ENCODE data around the gene CEP170B. TPM values are rescaled to one million over a fixed set of nuclear protein-coding genes. Genes with fewer than 3 reads are reported as not detected.

The CEP170B gene
- total RNA-seq, 3 donors from 2014 or later = 10.1 to 14.8 (median 13.8) TPM

GRCh38 chr14:104935955-104936354 lies 70.9 kb downstream of the CEP170B start:
- Histone ChIP-seq H3K4me3 (no peak overlapping the region), H3K36me3 (no peaks in the 10 kb centered on the region), H3K9me3 (no peaks in the 10 kb centered on the region), H3K4me1 (no peaks in the 10 kb centered on the region), H3K27me3 (no peaks in the 10 kb centered on the region), H3K27ac (no peak overlapping the region)
- no peak for DNase-seq (ENCODE audit: low spot score in 2 of 2)
- intact Hi-C loops (cut with DNase I; ENCODE audit: low total_unique reads) = no loop called here
- TF ChIP-seq POLR2A (IDR thresholded peaks at IDR 0.05) (no peak), POLR2AphosphoS5 (IDR thresholded peaks at IDR 0.05) (no peak)
- TF ChIP-seq, protein P1, sequence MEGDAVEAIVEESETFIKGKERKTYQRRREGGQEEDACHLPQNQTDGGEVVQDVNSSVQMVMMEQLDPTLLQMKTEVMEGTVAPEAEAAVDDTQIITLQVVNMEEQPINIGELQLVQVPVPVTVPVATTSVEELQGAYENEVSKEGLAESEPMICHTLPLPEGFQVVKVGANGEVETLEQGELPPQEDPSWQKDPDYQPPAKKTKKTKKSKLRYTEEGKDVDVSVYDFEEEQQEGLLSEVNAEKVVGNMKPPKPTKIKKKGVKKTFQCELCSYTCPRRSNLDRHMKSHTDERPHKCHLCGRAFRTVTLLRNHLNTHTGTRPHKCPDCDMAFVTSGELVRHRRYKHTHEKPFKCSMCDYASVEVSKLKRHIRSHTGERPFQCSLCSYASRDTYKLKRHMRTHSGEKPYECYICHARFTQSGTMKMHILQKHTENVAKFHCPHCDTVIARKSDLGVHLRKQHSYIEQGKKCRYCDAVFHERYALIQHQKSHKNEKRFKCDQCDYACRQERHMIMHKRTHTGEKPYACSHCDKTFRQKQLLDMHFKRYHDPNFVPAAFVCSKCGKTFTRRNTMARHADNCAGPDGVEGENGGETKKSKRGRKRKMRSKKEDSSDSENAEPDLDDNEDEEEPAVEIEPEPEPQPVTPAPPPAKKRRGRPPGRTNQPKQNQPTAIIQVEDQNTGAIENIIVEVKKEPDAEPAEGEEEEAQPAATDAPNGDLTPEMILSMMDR (IDR thresholded peaks at IDR 0.05) = no peak

GRCh38 chr14:104936361-104937155 lies 71.5 kb downstream of the CEP170B start:
- TF ChIP-seq, protein P1 (IDR thresholded peaks at IDR 0.05) = no peak
- no peak for TF ChIP-seq POLR2AphosphoS5 (IDR thresholded peaks at IDR 0.05)
- TF ChIP-seq POLR2A (IDR thresholded peaks at IDR 0.05) = no peak
- intact Hi-C loops (cut with DNase I; ENCODE audit: low total_unique reads) = no loop called here
- DNase-seq (ENCODE audit: low spot score in 2 of 2) = no peak

DNA sequence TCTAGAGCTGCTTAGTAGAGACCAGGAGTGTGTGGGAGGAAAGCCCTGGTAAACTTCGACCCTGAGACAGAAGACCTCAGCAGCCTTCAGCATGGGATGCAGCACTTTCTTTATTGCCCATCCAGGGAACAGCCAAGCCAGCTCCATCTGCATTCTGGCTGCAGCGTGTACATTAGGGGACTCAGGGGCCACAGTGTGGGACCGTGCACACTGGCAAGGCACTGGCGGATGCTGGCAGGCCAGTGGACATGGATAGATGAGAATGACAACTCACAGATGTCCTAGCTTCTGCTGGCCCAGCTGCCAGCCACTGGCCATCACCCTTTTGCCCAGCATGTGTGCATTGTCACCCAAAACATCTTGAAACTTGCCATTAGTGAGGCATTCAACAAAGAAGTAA lies 72.1 kb downstream of the CEP170B start:
- no peaks in the 10 kb centered on the region for H3K27me3 ChIP-seq
- no peaks in the 10 kb centered on the region for H3K36me3 ChIP-seq
- DNase-seq (ENCODE audit: low spot score in 2 of 2) = no peak
- no peak overlapping the region for H3K27ac ChIP-seq
- no peaks in the 10 kb centered on the region for H3K4me1 ChIP-seq
- no peak for TF ChIP-seq POLR2AphosphoS5 (IDR thresholded peaks at IDR 0.05)
- TF ChIP-seq POLR2A (IDR thresholded peaks at IDR 0.05) = no peak
- TF ChIP-seq, protein P1 (IDR thresholded peaks at IDR 0.05) = no peak
- H3K9me3 ChIP-seq = no peaks in the 10 kb centered on the region
- intact Hi-C loops (cut with DNase I; ENCODE audit: low total_unique reads) = no loop called here
- no peak overlapping the region for H3K4me3 ChIP-seq

More at GRCh38 chr14:104936361-104937155, 71.5 kb downstream of the CEP170B start:
- no peaks in the 10 kb centered on the region for H3K36me3 ChIP-seq
- H3K4me3 ChIP-seq = no peak overlapping the region
- H3K27ac ChIP-seq = no peak overlapping the region
- no peaks in the 10 kb centered on the region for H3K9me3 ChIP-seq
- no peaks in the 10 kb centered on the region for H3K27me3 ChIP-seq
- H3K4me1 ChIP-seq = no peaks in the 10 kb centered on the region

DNA sequence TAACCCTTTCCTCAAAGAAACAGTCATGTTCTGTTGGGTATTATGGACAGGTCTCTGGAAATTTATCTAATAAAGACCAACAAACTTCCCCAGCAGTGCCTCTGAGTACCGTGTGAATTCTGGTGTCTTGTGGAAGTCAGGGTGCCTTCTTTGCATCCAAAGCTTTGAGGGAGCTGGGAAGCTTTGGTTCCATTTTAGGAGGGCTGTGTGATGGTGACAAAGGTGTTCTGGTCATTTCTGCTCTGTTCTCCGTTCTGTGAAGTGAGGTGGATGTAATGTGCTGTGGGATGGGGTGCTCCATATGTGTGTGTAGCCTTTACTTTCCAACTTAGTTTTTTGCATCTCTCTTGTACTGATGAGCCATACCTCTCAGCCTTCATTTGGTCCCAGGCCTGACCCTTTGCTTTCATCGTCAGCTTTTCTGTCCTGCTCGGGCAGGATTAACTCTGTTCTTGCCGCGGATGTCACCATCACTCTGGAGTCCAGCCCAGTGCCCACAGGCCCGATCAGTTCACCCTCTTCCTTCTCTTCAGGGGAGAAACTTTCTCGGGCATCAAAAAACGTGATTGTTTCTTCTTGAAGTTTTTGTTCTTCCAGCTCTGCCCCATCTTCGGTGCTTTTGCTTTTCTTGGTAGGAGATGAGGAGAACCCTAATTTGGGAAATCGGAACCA lies 72.8 kb downstream of the CEP170B start:
- TF ChIP-seq, protein P1 (IDR thresholded peaks at IDR 0.05) = no peak
- TF ChIP-seq POLR2A (IDR thresholded peaks at IDR 0.05) = no peak
- no peak for DNase-seq (ENCODE audit: low spot score in 2 of 2)
- intact Hi-C loops (cut with DNase I; ENCODE audit: low total_unique reads) = no loop called here
- H3K27ac ChIP-seq = no peak overlapping the region
- no peak overlapping the region for H3K4me3 ChIP-seq
- no peaks in the 10 kb centered on the region for H3K36me3 ChIP-seq
- no peaks in the 10 kb centered on the region for H3K27me3 ChIP-seq
- no peaks in the 10 kb centered on the region for H3K4me1 ChIP-seq
- H3K9me3 ChIP-seq = no peaks in the 10 kb centered on the region

DNA sequence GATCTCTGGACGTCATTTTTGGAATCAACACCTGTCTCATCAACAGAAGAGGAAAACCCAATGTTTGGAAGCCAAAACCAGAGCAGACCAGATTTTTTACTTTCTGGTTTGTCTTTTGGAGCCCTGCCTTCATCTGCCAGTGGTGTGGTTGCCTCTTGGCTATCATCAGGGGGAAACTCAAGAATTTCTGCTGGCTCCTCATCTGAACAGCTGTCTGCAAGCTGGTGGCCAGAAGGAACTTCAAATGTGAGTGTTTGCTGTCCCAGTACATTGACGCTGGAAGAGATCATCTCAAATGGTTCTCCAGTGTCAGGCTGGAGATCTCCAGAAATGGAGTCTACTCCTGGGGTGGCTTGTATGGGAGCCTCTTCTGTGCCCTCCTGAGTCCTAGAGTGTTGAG lies 73.4 kb downstream of the CEP170B start:
- no peaks in the 10 kb centered on the region for H3K4me1 ChIP-seq
- TF ChIP-seq POLR2A (IDR thresholded peaks at IDR 0.05) (no peak), POLR2AphosphoS5 (IDR thresholded peaks at IDR 0.05) (no peak)
- TF ChIP-seq, protein P1 (IDR thresholded peaks at IDR 0.05) = no peak
- no peak overlapping the region for H3K4me3 ChIP-seq
- intact Hi-C loops (cut with DNase I; ENCODE audit: low total_unique reads) = no loop called here
- H3K27ac ChIP-seq = no peak overlapping the region
- no peaks in the 10 kb centered on the region for H3K27me3 ChIP-seq
- H3K9me3 ChIP-seq = no peaks in the 10 kb centered on the region
- no peak for DNase-seq (ENCODE audit: low spot score in 2 of 2)
- no peaks in the 10 kb centered on the region for H3K36me3 ChIP-seq
